Femur (tissue), 1 donor: ENCODE results near the gene PRR9.
"Not testable (repeated sequence)": the region's sequence is repeated elsewhere in the genome, so short reads cannot be mapped to it uniquely, and the experiment has no call there.

Source experiments
- DNase-seq: peaks from one replicate; pipeline ENCODE4 v3.0.0-alpha.2; 2017

The PRR9 gene, protein sequence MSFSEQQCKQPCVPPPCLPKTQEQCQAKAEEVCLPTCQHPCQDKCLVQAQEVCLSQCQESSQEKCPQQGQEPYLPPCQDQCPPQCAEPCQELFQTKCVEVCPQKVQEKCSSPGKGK

GRCh38 chr1:153217212-153217611 is at the start of gene PRR9:
PRR9 (plus strand) TSS chr1:153217584; CDS start chr1:153218145, 561 bp downstream.
- DNase-seq = no peak

DNA sequence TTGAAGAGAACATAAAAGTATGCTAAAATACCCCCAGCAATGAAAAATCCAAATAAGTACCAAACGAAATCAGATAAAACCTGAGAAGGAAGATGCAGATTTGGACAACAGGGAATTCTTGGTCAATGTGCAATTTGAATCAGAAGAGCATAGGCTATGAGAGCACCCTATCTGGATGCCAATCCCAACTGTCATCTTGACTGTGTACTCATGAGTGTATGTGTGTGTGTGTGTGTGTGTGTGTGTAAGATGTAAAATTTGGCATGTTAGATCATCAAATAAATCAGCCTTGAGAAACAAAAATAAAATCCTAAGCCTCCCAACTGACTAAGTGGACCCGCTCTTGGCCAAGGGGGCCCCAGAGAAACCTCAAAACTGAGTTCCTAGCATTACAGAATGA is 48.7 kb upstream of the PRR9 start:
- no peak for DNase-seq

DNA sequence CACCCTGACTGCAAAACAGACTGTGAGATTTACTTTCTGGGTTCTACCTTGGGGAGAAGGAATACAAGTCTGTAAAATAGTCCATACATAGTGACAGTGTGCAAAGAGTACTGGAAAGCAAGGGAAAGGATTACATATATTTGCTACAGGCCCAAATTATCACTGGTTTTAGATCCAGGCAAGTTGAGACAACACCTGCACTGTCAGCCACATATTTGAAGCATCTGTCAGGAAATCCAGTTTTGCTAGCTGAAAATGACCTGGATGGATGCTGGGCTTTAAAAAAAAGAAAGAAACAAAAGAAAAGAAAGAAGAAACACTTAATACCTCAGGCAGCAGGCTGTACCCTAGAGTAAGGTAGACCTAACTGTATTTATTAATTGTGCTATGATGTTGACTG is 42.8 kb upstream of the PRR9 start:
- no peak for DNase-seq

DNA sequence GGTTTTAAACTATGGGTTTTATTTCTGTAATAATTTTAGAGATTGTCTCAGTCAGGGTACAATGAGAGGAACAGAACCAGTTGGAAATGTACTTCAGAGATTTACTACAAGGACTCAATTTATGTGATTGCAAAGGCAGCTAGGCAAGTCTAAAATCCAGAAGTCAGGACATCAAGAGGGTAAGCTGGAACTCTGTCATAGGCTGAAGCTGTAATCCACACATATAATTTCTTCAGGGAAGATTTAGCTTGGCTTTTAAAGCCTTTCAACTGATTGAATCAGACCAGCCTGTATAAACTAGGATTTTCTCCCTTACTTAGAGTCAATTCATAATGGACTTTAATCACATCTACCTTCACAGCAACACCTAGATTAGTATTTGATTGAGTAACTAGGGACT is 38.5 kb upstream of the PRR9 start:
- DNase-seq = no peak

DNA sequence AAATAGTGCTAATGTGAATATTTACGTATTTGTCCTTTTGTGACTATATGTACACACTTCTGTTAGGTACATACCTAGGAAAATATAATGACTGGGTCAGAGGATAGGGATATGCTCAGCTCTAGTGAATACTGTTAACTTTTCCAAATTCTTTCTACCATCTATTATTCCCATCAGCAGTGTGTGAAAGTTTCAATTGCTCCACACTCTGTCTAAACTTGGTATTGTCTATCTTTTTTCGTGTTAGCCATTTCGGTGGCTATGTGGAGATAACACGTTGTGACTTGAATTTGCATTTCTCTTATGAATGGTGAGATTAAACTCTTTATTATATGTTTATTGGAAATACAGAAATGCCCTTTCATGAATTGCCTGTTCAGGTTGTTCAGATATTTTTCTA is 36.8 kb upstream of the PRR9 start:
- no peak for DNase-seq

GRCh38 chr1:153188301-153188700 is 29.1 kb upstream of the PRR9 start:
- not testable (repeated sequence) for DNase-seq

- DNase-seq = no peak
Observed at GRCh38 chr1:153190373-153190772, 27.0 kb upstream of the PRR9 start.

GRCh38 chr1:153192697-153193096 is 24.7 kb upstream of the PRR9 start:
- DNase-seq = no peak

DNA sequence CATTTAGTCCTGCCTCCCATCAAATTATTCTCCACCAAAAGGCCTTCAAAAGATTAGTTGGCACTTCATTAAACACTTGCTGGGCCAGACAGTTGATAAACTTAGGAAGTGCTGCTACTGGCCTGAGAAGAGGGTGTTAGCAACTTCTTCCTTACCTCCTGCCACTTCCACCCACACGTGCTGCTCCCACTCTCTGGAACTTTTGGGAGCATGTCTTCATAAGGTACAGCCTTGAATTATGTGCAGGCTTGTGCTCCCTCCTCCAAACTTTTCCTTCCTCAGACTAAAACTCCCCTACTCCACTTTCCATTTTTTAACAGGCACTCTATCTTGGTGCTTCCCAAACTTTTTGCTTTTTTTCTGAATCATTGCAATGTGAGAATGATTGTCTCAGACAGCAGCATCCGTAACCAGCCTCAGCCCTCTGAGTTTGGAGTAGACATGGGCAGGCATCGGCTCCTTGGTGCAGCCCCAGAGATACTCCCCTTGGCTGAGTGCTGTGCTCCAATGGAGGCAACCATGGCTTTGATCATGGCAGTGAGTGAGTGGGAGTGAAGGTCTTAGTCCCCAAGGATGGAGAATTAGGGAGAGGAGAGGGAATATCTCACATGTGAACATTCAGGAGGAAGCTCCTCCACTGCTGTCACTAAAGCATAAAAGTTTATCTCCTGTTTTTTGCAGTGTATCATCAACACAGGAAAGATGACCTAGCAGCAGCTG is 22.9 kb upstream of the PRR9 start:
- no peak for DNase-seq

DNA sequence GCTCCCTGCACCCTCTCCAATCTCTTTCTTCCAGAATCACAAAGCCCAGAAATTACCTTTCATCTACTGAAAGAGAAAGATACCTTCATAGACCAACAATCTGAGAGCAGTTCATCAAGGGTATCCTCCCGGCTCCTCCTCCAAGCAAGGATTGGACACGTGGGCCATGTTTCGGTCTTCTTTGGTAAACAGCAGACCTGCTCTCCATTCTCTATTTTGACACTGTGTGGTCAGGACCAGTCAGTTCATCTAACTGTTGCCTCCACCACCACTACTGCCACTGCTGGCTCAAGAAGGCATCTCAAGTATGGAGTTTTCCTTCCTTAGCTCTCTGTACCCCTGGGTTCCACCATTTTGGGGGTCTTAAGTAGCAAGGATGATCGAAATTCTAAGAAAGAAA is 22.2 kb upstream of the PRR9 start:
- no peak for DNase-seq

GRCh38 chr1:153202006-153202405 is 15.4 kb upstream of the PRR9 start:
- no peak for DNase-seq

DNA sequence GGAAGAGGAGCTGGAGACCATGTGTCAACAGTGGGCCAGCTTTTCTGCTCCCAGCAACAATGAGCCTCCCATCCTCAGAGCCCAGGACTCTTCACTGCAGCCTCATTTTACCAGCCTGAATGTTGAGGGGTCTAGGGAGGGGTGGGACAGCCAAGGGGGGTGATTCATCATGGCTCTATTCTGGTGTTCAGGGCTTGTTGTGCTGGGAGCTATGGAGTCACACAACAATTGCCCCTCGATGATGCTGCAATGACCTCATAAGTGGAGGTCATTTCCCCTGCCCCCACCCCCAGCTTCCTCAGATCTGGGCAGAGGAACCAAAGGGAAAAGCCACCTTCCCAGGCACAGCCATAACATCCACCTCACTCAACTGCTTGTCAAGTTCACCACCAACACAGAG is 14.3 kb upstream of the PRR9 start, which contains the start of gene LELP1:
TSS of gene LELP1 (plus strand) at position 301 of the 400 bp plus-strand sequence. CDS start 1,278 bp downstream, outside the sequence.
- DNase-seq = no peak

GRCh38 chr1:153206631-153207030 is 10.8 kb upstream of the PRR9 start:
- DNase-seq = no peak

DNA sequence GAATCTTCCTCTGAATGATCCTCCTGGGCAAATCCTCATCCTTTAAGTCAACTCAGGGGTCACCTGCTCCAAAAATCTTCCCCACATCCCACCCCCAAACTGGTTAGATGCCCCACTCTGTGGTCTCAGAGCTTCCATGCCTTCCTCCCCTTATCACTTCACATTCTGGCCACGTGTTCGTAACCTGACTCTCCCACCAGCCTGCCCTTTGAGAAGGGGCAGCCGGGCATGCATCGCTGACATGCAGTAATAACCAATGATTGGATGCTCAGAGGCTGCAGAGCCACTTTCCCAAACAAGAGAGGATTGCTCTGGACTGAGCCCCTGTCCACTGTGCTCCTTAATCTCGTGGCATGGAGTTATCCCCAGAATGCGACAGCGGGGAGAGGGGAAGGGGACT is 7.2 kb upstream of the PRR9 start:
- DNase-seq = no peak

- DNase-seq = no peak
Observed at GRCh38 chr1:153212201-153212600, 5.2 kb upstream of the PRR9 start.

- no peak for DNase-seq
Observed at GRCh38 chr1:153213519-153213918, 3.9 kb upstream of the PRR9 start.

DNA sequence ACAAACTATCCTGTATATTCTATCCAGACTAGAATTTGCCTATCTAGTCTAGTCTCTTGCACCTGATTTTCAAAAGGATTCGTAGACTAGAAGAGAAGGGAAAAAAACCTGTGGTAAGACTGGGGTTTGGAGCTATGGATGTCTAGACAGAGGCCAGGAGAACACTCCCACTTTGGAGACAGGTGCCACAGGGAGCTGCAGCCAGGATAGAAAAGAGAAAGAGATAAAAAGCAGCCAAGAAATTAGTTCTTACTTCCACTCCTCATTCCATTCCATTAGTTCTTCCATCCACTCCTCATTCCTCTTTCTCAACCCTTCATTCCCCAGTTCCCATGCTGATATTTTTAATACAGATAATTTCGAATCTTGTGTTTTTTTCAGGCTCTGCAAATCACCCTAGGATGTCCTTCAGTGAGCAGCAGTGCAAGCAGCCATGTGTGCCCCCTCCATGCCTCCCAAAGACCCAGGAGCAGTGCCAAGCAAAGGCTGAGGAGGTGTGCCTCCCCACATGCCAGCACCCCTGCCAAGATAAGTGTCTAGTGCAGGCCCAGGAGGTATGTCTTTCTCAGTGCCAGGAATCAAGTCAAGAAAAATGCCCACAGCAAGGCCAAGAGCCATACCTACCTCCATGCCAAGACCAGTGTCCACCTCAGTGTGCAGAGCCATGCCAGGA is 496 bp downstream of the PRR9 start:
- no peak for DNase-seq

GRCh38 chr1:153220606-153221303 is 3.4 kb downstream of the PRR9 start:
- DNase-seq = no peak

GRCh38 chr1:153223040-153223891 is 5.9 kb downstream of the PRR9 start:
- peak; percentile 43 for DNase-seq

- DNase-seq = no peak
Observed at GRCh38 chr1:153227810-153228209, 10.4 kb downstream of the PRR9 start.

GRCh38 chr1:153228491-153228890 is 11.1 kb downstream of the PRR9 start:
- no peak for DNase-seq

DNA sequence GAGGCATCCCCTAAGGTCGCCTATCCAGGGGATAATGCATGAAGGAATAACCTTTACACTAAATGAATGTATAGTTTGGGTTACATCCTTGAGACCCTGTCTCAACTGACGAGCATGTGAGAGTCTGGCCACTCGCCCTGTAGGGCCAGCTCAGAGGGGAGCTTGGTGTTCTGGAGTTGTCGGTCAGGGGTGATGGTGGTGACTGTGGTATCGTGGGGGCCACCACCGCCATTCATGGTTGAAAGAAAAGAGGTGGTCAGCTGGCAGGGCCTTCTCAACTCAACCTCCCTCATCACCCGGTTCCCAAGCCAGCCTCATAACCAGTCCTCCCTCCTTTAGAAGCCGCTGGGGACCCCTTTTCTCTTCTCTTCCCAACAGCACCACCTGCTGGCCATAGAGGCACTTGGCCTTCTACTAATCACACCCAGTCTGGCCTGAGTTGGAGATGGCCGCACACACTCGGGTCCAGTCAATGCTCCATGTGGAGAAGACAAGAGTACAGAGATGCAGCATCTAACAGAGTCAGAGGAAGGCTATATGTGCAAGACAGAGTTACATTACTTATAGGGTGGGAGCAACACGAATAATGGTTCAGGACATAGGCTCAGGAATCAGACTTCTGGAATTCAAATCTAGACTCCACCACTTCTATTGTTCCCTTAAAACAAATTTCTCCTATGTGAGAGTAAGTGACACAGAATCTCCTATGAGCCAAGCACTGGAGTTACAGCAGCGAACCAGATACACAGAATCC is 11.9 kb downstream of the PRR9 start:
- not testable (repeated sequence) for DNase-seq
